DMS153 treated with DMSO at 0.1 percent for 48 hours (cell line): ENCODE data around the gene RAB36.

Experiments
- DNase-seq: peaks from one replicate; lab custom pipeline; 2025; ENCODE audit not compliant: unreplicated experiment; lab: John Stamatoyannopoulos, UW

The RAB36 gene

GRCh38 chr22:23108249-23109078 lies 36.8 kb upstream of the RAB36 start:
- no peak for DNase-seq

GRCh38 chr22:23109079-23109347 lies 36.3 kb upstream of the RAB36 start:
- no peak for DNase-seq

- no peak for DNase-seq
Measured at GRCh38 chr22:23109441-23109978, 35.8 kb upstream of the RAB36 start.

- peak; percentile 9 for DNase-seq
Measured at GRCh38 chr22:23110190-23110921, 34.9 kb upstream of the RAB36 start.

- DNase-seq: peak; percentile 53
Measured at GRCh38 chr22:23110922-23111527, 34.3 kb upstream of the RAB36 start.

GRCh38 chr22:23112472-23113012 lies 32.7 kb upstream of the RAB36 start:
- DNase-seq: no peak

- DNase-seq: peak; percentile 74
Measured at GRCh38 chr22:23113067-23113846, 32.0 kb upstream of the RAB36 start.

GRCh38 chr22:23113847-23114720 lies 31.2 kb upstream of the RAB36 start:
- DNase-seq: no peak

GRCh38 chr22:23114721-23115020 lies 30.6 kb upstream of the RAB36 start:
- DNase-seq: no peak

- DNase-seq: no peak
Measured at GRCh38 chr22:23115369-23115768, 29.9 kb upstream of the RAB36 start.

- DNase-seq: no peak
Measured at GRCh38 chr22:23115825-23116494, 29.3 kb upstream of the RAB36 start.

- no peak for DNase-seq
Measured at GRCh38 chr22:23116506-23117263, 28.6 kb upstream of the RAB36 start.

- DNase-seq: no peak
Measured at GRCh38 chr22:23117275-23117674, 28.0 kb upstream of the RAB36 start.

- no peak for DNase-seq
Measured at GRCh38 chr22:23117891-23118646, 27.2 kb upstream of the RAB36 start.

- no peak for DNase-seq
Measured at GRCh38 chr22:23118647-23119493, 26.4 kb upstream of the RAB36 start.

GRCh38 chr22:23119494-23120414 lies 25.5 kb upstream of the RAB36 start:
- no peak for DNase-seq
